ENCODE results near the gene B4GALT6.
A peak's percentile ranks its signal among the peaks of the same experiment; 100 is the strongest.
"Not testable (repeated sequence)": the region's sequence is repeated elsewhere in the genome, so short reads cannot be mapped to it uniquely, and the experiment has no call there.

B4GALT6 gene

GRCh38 chr18:31684279-31685096 is at the start of gene B4GALT6:
B4GALT6 (minus strand) TSS chr18:31684581; CDS start chr18:31684426, 155 bp downstream.
- DNase-seq: peak; percentile 19

GRCh38 chr18:31731628-31732027 is 47.2 kb upstream of the B4GALT6 start:
- DNase-seq: no peak

- DNase-seq: not testable (repeated sequence)
Observed at GRCh38 chr18:31729196-31729595, 44.8 kb upstream of the B4GALT6 start.

- no peak for DNase-seq
Observed at GRCh38 chr18:31723990-31724711, 39.8 kb upstream of the B4GALT6 start.

GRCh38 chr18:31723639-31723989 is 39.2 kb upstream of the B4GALT6 start:
- DNase-seq: no peak

- peak; percentile 58 for DNase-seq
Observed at GRCh38 chr18:31722369-31722957, 38.1 kb upstream of the B4GALT6 start.

GRCh38 chr18:31721601-31722000 is 37.2 kb upstream of the B4GALT6 start:
- no peak for DNase-seq

GRCh38 chr18:31720867-31721266 is 36.5 kb upstream of the B4GALT6 start:
- DNase-seq: no peak

- DNase-seq: no peak
Observed at GRCh38 chr18:31719363-31720006, 35.1 kb upstream of the B4GALT6 start.

GRCh38 chr18:31718386-31718785 is 34.0 kb upstream of the B4GALT6 start:
- no peak for DNase-seq

GRCh38 chr18:31716362-31716761 is 32.0 kb upstream of the B4GALT6 start:
- DNase-seq: no peak

GRCh38 chr18:31711365-31712172 is 27.2 kb upstream of the B4GALT6 start:
- no peak for DNase-seq

- DNase-seq: no peak
Observed at GRCh38 chr18:31710826-31711225, 26.4 kb upstream of the B4GALT6 start.

- no peak for DNase-seq
Observed at GRCh38 chr18:31707815-31708214, 23.4 kb upstream of the B4GALT6 start.

GRCh38 chr18:31702449-31702848 is 18.1 kb upstream of the B4GALT6 start:
- no peak for DNase-seq

GRCh38 chr18:31701744-31702143 is 17.4 kb upstream of the B4GALT6 start:
- no peak for DNase-seq

GRCh38 chr18:31700990-31701389 is 16.6 kb upstream of the B4GALT6 start:
- no peak for DNase-seq

- DNase-seq: no peak
Observed at GRCh38 chr18:31697351-31698298, 13.2 kb upstream of the B4GALT6 start.

GRCh38 chr18:31695989-31696388 is 11.6 kb upstream of the B4GALT6 start:
- DNase-seq: no peak

GRCh38 chr18:31694297-31694696 is 9.9 kb upstream of the B4GALT6 start:
- DNase-seq: no peak

- no peak for DNase-seq
Observed at GRCh38 chr18:31688606-31689005, 4.2 kb upstream of the B4GALT6 start.

All from activated T-cell treated with anti-CD3 and anti-CD28 coated beads, Interleukin-2, amount 50 U/mL, for 1 hour (primary cell).